HG02678 (cell line): ENCODE measurements around the gene SLC22A16.
"Not testable (repeated sequence)": the region's sequence is repeated elsewhere in the genome, so short reads cannot be mapped to it uniquely, and the experiment has no call there.

ENCODE experiments used
- ATAC-seq: cut with Tn5 transposase; IDR thresholded peaks from one replicate; pipeline ENCODE4 v1.9.1; 2021; ENCODE audit warnings: mild to moderate bottlenecking, moderate library complexity; ENCODE audit not compliant: unreplicated experiment

The SLC22A16 gene

GRCh38 chr6:110476046-110476849 lies at the start of gene SLC22A16:
Gene SLC22A16, minus strand, starts transcription at chr6:110476613. Its CDS starts 39 bp downstream, at chr6:110476574.
- ATAC-seq = no peak

GRCh38 chr6:110525001-110525400 lies 48.6 kb upstream of the SLC22A16 start:
- ATAC-seq = no peak

GRCh38 chr6:110524305-110524704 lies 47.9 kb upstream of the SLC22A16 start:
- ATAC-seq = no peak

- no peak for ATAC-seq
Observed at GRCh38 chr6:110523451-110524021, 47.1 kb upstream of the SLC22A16 start.

- ATAC-seq = no peak
Observed at GRCh38 chr6:110522427-110522826, 46.0 kb upstream of the SLC22A16 start.

GRCh38 chr6:110520992-110521543 lies 44.7 kb upstream of the SLC22A16 start:
- ATAC-seq = no peak

GRCh38 chr6:110520209-110520965 lies 44.0 kb upstream of the SLC22A16 start:
- no peak for ATAC-seq

GRCh38 chr6:110517601-110518281 lies 41.3 kb upstream of the SLC22A16 start:
- no peak for ATAC-seq

- ATAC-seq = no peak
Observed at GRCh38 chr6:110517034-110517433, 40.6 kb upstream of the SLC22A16 start.

- ATAC-seq = no peak
Observed at GRCh38 chr6:110514818-110515217, 38.4 kb upstream of the SLC22A16 start.

- no peak for ATAC-seq
Observed at GRCh38 chr6:110512991-110513390, 36.6 kb upstream of the SLC22A16 start.

- ATAC-seq = not testable (repeated sequence)
Observed at GRCh38 chr6:110512549-110512948, 36.1 kb upstream of the SLC22A16 start.

- no peak for ATAC-seq
Observed at GRCh38 chr6:110511401-110511800, 35.0 kb upstream of the SLC22A16 start.

GRCh38 chr6:110509617-110510241 lies 33.3 kb upstream of the SLC22A16 start:
- no peak for ATAC-seq

- not testable (repeated sequence) for ATAC-seq
Observed at GRCh38 chr6:110504891-110505290, 28.5 kb upstream of the SLC22A16 start.

GRCh38 chr6:110495949-110496348 lies 19.5 kb upstream of the SLC22A16 start:
- no peak for ATAC-seq

GRCh38 chr6:110493253-110493800 lies 16.9 kb upstream of the SLC22A16 start:
- ATAC-seq = no peak

- no peak for ATAC-seq
Observed at GRCh38 chr6:110492584-110492983, 16.2 kb upstream of the SLC22A16 start.

- no peak for ATAC-seq
Observed at GRCh38 chr6:110491644-110492317, 15.4 kb upstream of the SLC22A16 start.

- ATAC-seq = no peak
Observed at GRCh38 chr6:110491299-110491643, 14.9 kb upstream of the SLC22A16 start.
